Stimulated activated CD8-positive, alpha-beta memory T cell treated with anti-CD3 and anti-CD28 coated beads, Interleukin-7, amount 100 ng/mL, for 4 hours (primary cell): ENCODE measurements around the gene SLC2A10.

Experiments
- DNase-seq, 2 donors: peaks; one replicate each; pipeline ENCODE4 v3.0.0-alpha.2; 2020; ENCODE audit warnings: low read depth in 2 of 2

SLC2A10 gene

DNA sequence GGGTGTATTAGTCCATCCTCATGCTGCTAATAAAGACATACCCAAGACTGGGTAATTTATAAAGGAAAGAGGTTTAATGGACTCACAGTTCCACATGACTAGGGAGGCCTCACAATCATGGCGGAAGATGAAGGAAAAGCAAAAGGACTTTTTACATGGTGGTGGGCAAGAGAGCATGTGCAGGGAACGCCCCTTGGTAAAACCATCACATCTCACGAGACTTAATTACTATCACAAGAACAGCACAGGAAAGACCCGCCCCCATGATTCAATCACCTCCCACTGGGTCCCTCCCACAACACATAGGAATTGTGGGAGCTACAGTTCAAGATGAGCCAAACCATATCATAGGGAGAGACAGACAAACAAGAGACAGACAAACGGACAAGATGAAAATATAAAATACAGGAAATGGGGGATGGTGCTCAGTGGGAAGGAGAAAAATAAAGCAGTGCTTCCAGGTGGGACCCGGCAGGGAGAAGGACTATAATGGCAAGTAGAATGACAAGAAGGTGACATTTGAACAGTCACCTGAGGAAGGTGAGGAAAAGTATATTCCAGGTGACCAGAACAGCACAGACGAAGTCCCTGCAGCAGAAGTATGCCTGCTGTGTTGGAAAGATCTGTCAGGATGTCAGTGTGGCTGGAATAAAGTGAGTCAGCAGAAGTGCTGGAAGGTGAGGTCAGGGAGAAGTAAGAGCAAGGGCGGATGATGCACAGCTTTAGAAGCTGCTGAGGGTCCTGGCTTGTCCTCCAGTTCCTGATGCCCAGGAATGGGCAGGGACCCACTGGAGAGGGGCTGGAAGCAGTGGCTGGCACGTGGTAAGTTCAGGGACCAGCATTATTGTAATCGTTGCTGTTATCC lies 61.1 kb downstream of the SLC2A10 start:
- DNase-seq: no peak

DNA sequence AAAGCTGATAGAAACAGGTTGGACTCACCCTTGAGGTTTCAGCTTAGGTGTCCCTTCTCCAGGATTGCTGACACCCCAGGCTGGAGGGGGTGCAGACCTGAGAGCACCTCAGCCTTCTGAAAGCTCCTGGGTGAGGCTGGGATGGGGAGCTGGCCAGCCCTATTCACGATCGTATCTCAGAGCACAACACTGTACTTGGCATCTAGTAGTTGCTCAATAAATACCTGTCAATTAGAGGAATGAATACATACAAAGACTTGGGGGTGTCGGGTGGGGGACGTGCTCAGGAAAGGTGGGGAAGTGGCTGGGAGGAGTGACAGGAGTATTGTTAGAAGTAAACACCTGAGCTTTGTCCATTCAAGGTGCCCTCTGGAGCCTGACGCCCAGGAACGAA lies 61.7 kb downstream of the SLC2A10 start:
- DNase-seq: no peak

DNA sequence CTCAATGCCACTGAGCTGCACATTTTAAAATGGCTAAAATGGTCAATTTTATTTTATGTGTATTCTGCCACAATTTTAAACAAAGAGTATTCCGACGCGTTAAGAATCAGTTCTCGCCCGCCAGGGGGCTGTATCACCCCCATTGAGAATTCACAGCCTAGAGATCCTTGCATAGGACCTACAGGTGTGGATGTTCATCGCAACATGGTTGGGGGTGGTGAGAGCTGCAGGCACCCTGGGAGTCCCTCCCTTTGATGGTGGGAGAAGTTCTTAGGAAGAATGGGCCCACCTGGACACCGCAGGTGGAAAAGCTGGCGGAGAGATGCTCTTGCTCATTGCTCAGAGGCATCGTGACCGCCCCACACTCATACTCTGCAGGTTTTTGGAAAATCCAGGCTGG lies 63.5 kb downstream of the SLC2A10 start:
- DNase-seq: no peak

DNA sequence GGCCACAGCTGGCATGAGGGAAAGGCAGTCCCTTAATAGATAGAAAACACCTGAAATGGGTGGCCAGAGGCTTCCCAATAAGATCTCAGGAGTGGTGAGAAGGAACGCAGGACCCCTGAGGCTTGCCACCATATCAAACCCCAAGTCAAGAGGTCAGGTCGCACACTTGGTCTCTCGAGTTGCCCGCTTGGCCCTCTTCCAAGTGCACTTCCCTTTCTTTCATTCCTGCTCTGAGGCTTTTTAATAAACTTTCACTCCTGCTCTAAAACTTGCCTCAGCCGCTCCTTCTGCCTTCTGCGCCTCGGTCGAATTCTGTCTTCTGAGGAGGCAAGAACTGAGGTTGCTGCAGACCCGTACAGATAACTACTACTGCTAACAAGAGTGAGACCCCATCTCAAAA lies 64.2 kb downstream of the SLC2A10 start:
- DNase-seq: no peak

DNA sequence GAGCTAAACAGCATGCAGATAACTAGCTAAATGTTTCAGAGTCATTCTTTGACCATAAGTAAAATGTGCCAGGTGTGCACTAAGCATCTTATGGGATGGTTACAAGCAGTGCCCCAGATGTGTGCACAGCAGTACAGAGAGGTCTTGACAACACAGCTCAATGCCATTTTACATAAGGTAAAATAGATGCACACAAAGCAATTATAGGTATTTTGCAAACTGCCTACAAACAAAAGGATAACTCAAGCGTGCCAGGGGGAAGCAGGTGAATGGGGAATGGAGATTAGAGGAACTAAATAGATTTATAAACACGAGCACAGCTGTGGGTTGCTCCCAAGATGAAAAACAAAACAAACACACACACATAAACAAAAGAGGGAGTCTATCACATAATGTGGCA lies 64.8 kb downstream of the SLC2A10 start:
- no peak for DNase-seq

DNA sequence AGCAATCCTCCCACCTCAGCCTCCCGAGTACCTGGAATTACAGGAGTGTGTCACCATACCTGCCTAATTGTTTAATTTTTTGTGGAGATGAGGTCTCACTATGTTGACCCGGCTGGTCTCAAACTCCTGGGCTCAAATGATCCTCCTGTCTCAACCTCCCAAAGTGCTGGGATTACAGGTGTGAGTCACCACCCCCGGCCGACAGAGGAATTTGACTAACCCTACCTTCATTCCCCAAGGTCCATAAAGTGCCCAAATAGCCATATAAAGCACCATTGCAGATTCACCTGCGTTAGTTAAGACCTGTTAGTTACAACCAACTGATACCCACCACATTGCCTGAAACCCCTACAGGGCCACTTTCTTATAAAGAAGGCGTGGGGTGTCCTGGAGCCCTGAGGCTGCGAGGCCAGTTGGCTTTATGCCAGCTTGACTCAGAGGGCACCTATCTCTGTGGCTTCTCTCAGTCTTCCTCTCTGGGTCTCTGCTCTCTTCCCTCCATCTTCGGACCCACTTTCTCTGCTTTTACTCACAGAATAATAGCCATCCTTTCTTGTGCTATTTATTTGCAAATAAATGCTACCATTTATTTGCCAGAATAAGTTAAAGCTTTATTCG lies 65.6 kb downstream of the SLC2A10 start:
- DNase-seq: no peak

DNA sequence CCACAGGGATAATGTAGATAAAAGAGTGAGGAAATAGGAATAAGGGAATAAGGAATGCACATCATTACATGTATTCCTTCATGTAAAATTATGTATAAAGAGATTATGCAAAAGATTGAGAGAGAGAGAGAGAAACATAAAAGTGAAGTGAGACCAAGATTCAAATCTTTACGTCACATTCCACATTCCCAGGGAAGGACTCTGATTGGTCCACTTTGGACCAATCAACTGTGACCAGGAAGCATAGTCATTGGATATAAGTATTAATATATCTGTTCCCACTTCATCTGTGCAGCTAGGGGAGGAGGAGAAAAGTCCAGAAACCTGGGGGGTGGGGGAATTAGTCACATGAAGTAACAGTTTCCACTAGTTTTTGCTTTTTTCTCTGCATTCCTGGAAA lies 66.4 kb downstream of the SLC2A10 start:
- no peak for DNase-seq

DNA sequence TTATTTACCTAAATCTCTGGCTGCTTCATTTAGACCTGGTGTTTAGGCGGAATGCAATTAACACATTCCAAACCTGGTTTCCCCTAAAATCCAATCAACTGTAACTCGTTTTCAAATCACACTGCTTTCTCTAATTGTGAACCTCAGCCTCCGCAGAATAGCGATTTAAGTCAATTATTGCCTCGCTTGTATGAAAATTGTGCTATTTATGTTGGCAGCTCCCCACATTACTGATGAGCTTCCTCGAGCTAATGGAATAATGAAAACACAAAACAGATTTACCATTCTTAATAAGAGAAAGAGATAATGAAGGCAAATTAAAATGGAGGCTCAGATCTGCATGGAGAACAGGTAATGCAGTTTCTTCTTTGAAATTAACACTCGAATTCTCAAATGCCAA lies 67.9 kb downstream of the SLC2A10 start:
- DNase-seq: no peak

DNA sequence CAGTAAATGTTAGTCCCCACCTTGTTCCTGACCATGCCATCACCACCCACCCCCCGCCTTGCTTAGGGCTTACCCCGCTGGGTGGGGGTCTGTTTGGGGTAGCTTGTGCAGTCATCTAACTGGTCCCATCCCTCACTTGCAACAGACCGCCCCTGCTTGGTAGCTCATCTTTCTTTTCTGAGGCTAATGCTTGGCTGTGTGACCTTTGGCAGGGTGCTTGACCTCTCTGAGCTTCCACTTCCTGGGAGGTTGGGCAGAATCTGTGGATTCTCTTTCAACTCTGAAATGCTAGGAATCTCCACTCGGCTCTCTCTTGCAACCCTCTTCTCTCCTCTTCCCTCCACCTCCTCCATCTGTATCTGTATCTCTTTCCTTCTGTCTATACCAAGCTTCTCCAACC lies 70.4 kb downstream of the SLC2A10 start:
- no peak for DNase-seq

DNA sequence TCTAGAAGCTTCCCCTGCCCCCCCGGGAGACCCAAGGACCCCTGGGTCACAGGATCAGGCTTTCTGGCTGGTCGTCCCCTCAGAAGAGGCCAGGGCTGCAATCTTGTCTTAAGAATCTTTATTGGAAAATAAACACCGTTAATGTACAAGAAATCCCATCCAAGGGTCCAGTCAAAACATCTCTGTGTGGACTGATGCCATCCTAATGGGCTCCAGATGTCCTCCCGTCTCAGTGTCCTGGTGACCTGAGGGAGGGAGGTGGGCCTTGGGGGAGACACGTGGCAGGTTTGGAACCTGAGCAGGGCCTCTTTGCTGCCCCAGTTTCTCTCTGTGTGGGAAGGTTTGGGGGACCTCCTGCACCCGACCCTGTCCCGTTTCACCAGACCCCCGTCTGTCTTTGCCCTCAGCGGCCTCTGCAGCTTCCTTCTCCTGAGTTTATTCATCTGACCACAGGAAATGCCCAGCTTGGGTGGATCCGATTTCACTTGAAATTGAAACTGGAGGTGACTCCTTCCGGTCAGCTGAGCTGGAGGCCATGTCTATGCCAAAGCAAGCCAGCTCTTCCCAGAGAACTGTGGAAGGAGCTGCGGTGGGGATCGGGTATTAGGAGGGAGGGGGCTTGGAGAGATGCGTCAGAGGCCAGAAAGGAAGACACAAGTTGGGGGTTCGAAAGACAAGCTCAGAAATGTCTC lies 75.1 kb downstream of the SLC2A10 start:
- DNase-seq: no peak
